Measurements from ENCODE around the gene PLAC8L1.
A peak's percentile ranks its signal among the peaks of the same experiment; 100 is the strongest.

The PLAC8L1 gene

DNA sequence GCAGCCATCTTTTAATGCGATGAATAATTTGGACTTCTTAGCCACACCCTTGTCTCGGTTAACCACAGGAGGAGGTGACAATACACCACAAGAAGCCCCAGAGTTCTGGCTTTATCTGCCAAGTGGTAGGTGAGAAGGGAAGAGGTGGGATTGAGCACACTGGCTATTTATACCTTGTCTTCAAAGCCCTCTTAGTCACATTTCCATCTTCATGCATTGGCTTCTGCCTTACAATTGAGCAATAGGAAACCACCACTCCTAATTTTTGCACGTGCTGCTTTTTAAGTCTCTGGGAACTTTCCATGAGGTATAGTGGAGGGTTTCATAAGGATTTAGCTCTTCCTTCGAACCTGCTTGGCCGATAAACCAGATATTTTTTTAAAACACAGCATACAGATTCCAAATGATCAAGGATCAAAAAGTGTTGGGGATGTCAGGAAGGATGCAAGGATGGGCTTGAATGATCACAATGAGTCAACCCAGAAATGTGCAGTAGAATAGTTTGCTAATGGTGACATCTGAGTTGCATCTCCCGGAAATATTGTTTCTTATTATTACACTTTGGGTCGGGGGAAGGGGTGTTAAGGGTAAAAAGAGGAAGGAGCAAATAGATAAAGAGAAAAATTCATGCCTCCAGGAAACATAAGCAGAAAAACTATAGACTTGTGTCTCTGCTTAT lies 25.5 kb downstream of the PLAC8L1 start:
- no peak for DNase-seq (ENCODE audit: low spot score)

DNA sequence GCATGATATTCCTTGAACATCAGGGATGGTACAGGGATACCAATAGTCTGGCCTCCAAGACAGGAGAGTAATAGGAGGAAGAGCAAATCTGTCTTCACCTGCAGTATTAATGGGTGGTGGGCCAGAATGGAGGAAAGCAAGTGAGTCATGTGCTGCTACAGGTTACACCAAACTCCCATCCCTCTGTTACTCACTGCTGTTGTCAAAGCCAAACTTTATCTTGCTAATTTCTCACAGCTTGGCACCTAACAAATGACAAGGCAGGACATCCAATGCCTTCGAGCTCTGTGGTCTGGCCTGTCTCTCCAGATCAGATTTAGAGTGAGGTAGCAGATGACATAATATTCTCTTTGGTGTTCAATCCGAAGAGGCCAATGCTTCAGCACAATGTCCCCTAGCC lies 26.8 kb downstream of the PLAC8L1 start:
- DNase-seq (ENCODE audit: low spot score), result no peak

DNA sequence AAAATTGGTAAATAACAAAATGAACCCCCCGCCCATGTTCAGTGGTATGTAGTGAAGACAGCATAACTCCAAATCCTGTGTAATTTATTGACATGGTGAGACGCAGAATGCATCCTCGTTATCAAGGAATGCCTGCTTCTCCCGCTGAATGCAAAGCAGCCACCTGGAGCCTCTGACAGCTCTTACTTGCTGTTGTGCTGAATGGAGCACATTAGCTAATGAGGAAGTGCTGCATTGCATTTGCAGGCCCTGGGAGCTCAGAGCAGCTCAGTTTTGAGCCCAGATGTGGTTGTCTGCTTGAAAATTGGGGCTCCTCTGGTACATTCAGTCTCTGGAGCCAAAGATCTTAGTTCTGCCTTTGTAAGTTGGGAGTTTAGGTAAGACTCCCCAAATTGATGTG lies 28.9 kb downstream of the PLAC8L1 start:
- DNase-seq (ENCODE audit: low spot score), result no peak

DNA sequence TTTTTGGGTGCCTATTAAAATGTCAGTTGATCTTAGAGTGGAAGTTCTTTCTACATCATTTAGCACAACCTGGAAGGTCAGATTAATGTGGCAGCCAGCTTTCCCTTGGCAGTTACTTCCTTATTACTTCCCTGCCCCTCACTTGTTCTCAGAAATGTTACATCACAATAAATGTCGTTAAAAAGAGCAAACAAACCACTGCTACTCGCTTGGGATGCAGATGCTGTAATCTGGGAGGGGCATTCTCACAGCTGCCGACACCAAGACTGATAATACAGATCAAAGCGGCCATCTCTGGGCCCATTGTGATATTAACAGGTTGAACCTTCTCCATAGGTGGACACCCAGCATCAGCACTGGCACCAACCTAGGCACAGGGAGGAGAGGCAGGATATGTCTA lies 29.3 kb downstream of the PLAC8L1 start:
- no peak for DNase-seq (ENCODE audit: low spot score)

DNA sequence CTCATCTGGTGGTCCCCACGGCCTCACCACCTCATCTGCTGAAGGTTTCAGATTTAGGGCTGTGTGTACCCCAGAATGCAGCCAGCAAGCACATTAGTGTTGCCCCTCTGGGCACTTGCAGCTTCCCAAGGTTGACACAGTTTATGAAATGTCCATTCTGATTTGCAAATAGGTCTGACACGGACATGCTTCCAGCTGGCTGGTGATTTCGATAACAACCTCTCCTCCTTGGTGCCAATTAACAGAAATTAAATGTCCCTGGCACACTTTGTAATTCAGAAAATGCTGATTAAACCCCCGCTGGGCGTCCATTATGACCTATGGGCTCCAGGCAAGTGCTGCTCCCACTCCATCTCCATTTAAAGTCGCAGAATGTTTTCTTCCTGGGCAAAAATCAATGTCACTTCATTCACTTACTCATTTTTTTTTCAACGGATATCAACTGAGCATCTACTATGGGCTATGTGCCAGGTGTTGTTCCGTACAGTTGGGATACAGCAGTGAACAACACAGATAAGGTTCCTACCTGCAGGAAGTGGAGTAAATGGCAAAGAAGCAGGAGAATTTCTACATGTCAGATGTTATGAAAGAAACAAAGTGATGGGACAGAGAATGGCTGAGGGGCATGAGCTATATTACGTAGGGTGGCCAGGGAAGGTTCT lies 32.0 kb downstream of the PLAC8L1 start:
- DNase-seq (ENCODE audit: low spot score), result no peak

DNA sequence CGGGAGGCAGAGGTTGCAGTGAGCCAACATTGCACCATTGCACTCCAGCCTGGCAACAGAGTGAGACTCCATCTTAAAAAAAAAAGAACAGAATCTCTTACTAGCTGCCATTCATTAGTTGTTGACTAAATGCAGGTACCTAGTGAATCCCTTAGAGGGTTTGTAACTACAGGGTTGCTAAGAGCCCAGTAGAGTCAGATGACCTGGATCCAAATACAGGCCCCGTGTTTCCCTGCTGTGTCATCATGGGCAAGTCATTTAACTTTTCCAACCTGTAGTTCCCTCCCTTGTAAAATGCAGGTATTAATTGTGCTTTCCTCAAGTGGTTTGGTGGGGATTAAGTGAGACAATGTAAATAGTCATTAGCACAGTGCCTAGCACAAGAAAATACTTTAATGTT lies 32.8 kb downstream of the PLAC8L1 start:
- DNase-seq (ENCODE audit: low spot score), result no peak

DNA sequence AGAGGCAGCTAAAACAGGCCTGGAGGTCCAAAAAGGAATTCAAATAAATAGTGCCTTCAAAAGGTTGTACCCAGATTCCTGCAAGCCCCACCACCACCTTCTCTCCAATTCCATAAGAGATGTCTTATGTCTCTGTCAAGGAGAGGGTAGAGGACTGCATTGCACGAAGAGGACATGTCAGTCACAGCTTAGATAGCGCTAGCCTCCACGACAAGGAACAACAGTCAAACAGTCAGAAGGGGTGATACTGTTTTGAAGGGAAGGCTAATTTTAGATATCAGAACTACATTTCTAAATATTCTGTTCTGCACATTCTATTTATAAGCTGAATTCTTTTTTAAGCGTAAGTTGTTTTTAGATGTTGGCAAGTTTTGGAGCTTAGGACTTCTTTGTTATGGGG lies 34.2 kb downstream of the PLAC8L1 start:
- DNase-seq (ENCODE audit: low spot score), result no peak

DNA sequence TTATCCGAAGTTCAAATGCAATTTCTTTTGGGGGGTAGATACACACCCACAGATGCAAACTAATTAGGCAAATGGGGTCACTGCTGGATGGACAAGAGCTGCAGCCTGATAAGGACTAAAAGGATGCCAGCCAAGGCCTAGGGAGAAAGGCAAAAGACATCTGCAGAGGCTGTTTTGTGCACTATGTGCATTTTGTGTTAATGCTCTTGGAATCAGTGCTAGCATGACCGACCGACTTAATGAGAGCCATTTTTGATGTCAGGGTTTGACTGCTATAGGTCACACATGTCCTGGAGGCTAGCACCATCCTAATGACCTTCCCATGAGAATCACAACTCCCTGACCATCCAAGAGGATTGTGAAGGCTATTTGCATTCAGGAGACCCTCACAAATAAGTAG lies 34.6 kb downstream of the PLAC8L1 start:
- no peak for DNase-seq (ENCODE audit: low spot score)

DNA sequence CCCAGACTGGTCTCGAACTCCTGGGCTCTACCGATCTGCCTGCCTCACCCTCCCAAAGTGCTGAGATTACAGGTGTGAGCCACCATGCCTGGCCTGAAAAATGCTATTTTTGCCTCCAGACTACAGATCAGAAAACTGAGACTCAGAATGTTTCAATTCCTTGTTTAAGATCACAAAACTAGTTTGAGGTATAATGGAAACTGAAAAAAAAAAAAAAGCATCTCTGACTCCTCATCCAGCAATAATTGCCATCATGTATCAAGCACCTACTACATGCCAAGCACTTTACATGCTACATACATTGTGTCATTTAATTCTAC lies 35.6 kb downstream of the PLAC8L1 start:
- no peak for DNase-seq (ENCODE audit: low spot score)

DNA sequence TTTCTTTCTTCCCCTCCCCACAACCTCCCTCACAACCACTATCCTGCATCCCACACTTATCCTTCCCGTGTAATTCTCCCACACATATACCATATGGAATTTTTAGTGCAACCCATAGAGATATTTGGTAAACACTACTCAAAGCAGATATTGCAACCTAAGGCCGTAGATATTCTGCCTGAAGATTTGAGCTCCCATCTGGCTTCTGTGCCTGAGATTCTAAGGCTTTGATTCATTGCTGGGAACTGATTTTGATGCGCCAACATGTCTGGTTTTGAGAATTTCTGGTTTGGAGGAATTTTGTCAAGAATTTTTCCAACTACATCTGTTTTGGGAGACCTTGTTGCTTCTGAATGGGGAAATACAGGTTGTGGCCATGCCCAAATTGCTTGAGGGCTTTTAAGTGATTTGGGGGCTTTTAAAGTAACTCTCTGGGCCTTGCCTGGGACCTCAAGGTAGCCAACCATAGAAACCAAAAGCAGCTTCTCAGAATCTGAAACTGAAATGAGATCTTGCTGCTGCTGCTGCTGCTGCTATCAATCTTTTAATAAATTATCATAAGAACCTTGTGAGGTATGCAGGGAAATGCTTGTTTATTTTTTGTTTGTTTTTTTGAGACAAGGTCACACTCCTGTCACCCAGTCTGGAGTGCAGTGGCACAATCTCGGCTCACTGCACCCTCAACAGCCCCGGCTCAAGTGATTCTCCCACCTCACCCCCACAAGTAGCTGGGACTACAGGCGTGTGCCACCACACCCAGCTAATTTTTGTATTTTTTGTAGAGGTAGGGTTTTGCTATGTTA lies 36.2 kb downstream of the PLAC8L1 start:
- DNase-seq (ENCODE audit: low spot score), result no peak

DNA sequence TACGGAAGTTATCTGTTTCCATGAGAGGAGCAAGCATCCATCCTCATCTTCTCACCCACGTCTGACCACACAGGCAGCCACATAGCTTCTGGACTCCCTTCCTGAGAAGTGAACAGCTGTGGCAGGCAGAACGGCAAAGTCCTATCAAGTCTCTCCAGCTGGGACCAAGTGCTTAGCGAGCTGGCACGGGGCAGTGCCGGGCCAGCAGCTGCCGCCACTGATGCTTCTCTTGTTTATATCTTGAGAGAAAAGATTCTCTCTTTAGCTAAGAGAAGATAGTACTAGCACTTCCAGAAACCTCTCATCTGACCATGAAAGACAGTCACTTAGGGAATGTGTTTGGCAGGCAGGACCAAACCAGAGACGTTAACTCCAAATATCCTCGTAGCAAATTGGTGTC lies 37.2 kb downstream of the PLAC8L1 start:
- DNase-seq (ENCODE audit: low spot score), result no peak

DNA sequence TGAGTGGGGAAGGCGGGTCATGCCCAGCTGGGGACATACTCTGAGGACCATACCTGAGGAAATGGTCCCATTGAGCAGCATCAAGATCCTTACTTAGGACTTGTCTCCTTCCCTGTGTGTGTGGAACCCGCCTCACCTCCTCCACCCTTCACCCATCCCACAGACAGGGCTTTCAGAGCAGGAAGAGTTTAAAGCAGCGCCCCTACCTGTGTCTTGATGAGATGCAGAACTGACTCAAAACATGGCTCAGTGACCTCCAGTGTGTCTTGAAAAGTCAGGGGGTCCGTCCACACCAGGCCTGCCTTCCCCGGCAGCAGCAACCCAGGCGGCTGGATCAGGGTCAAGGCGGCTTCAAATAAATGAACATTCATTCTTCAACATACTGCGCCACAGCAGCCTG lies 38.4 kb downstream of the PLAC8L1 start:
- DNase-seq (ENCODE audit: low spot score), result no peak

DNA sequence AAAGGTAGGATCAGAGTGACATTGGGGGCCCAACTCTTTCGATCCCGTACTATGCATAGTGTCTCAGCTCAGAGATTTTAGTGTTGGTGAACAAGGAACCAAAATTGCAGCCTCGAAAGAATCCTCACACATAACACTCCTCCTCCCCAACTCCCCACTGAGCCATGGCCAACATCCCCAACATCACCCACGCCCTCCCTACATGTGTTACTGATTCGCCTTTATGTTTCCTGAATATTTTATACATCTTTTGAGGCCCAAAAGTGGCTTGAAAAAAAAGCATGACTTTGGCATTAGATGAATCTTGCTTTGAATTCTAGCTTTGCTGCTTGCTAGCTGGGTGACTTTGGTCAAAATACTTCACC lies 45.2 kb downstream of the PLAC8L1 start:
- DNase-seq (ENCODE audit: low spot score), result no peak

DNA sequence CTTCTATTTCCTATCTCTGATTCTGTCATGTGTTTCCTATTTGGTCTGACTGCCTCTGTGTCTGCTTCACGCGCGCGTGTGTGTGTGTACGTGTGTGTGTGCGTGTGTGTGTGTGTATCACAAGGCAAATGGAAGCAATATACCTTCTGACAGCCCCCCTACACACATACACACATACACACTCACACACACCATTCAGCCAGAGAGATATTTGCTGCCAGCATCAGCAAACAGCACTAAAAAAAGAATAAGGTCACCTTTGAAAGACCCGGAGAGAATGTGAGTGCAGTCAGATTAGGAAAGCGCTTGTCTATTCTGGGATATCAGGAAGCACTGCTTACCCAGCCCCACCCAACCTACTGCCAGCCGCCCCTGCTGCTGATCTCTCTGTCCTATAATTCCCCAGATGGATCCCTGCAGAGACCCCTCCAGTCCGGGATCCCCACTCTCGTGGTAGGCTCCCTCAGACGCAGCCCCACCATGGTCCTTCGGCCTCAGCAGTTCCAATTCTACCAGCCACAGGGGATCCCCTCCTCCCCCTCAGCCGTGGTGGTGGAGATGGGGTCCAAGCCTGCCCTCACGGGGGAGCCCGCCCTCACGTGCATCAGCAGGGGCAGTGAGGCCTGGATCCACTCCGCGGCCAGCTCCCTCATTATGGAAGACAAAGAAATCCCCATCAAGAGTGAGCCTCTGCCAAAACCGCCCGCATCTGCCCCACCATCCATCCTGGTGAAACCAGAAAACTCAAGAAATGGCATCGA lies 45.7 kb downstream of the PLAC8L1 start:
- DNase-seq (ENCODE audit: low spot score), result no peak

DNA sequence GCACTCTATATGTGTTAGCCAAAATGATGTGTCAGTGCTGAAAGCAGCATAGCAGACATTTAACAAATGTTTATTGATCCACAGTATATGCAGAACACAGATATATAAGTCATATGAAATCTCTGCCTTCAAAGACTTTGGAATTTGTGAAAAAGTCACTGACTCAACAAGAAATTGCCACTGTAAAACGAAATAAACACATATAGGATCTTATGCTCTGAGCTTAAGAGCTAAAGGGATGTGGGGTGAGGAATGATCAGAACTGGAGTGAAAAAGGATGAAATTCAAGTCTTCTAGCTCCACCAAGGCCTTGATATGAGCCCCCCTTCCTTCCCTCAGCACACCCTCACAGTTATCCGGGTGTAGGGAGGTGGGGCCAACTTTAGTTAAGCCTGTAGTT lies 49.9 kb downstream of the PLAC8L1 start:
- no peak for DNase-seq (ENCODE audit: low spot score)

DNA sequence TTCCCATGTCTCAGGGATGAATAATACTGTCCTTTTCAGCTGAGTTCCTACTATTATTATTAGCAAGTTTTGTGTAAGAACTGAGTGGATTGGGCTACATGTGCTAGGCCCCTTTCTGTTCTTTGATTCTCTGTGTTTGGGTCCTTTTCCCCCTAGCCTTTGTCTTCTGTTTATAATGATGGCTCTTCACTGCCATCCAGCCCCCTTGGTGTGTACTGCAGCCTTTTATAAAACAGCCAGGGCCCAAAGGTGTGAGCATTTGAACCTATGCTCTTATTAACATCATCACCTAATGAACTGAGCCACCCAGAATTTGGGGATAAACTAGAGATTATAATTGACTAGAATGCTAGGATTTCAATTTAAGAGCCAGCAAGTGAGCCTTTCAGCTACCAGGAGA lies 52.6 kb downstream of the PLAC8L1 start:
- peak; percentile 37 for DNase-seq (ENCODE audit: low spot score)

DNA sequence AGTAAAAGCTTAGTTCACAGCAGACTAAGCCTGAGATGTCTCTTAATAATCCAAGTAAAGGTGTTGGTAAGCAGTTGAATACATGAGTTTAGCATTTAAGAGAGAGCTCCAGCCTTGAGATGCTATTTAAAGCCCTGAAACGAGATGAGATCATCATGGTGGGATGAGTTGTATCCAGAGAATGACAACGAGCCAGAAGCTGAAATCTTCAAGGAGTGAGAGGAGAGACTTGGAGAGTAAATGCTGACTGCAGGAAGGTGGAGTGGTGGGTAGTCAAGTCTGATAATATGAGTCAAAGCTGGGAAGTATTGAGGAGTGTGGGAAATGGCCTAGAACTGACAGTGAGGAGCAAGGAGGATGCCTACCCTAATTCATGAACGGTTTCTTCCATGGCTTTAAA lies 53.7 kb downstream of the PLAC8L1 start:
- no peak for DNase-seq (ENCODE audit: low spot score)

DNA sequence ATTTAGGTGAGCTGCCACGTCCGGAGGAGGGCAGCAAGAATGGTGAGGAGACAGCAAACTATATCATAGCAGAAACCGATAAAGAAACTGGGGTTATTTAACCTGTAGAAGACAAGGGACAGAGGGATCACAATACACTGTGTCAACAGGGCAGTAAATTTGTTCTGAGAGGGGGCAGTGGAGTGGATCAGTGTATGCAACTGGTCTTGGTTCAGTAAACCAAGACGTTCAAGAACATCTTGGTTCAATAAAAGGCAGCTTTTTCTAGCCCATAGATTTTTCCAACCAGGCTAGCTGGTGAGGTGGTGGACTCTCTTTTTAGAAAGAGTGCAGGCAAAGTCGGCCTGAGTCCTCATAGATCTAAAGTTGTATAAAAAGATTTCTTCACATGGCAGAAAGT lies 55.3 kb downstream of the PLAC8L1 start:
- DNase-seq (ENCODE audit: low spot score), result no peak

DNA sequence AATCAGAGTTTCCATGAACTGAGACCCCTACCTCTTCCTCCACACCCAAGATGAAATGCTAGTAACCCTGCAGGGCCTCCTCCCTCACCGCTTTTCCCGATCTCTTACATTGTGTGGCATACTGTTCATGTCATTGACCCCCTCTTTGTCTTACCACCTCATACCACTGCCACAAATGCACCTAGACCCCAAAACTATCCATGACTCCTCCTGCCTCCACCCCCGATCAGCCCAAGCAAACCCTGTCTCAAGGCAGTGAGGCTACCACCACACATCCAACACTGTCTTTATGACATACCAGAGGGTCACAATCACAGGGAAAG lies 55.7 kb downstream of the PLAC8L1 start:
- no peak for DNase-seq (ENCODE audit: low spot score)

DNA sequence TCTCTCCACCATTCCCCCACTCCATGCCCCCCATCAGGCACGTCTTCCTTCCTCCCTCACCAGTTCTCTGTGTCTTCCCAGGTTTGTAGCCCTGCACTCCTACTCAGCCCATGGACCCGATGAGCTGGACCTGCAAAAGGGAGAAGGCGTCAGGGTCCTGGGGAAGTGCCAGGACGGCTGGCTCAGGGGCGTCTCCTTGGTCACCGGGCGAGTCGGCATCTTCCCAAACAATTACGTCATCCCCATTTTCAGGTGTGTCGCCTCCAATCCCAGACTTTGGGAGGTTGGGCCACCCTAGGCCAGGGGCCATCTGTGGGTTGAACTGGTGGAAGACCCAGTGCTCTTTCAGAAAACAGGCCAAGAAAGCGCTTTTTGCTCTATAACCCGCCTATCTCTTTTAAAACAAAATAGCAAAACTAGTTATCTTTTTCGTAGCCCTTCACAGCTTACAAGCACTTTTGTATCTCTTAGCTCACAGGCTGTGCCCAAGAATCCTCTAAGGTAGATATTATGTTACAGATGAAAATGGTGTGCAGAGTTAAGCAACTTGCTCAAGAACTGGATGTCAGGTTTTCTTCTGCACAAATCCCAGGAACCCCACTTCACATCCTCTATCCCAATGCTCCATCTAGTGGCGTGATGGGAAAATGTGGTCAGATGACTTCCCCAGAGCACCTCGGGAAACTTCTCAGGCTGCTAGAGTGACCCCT lies 56.2 kb downstream of the PLAC8L1 start:
- peak; percentile 75 for DNase-seq (ENCODE audit: low spot score)

DNA sequence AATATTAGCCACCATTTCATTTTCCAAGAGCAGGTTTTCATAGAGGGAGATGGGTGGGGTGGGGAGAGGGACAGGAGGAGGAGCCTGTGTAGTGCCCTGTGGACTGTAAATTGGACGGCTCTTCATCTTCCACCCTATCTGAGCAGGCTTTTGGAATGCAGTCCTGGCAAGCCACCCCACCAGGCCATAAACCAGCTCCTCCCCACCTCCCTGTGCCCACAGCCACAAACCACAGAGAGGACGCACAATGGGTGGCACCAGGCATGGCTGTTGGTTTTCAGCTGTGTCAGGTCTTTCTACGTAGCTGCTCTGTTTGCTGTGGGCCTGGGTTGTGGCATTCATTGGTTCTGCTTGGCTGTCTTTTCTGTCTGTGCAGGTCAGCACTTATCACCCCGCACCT lies 58.0 kb downstream of the PLAC8L1 start:
- DNase-seq (ENCODE audit: low spot score), result peak; percentile 42

DNA sequence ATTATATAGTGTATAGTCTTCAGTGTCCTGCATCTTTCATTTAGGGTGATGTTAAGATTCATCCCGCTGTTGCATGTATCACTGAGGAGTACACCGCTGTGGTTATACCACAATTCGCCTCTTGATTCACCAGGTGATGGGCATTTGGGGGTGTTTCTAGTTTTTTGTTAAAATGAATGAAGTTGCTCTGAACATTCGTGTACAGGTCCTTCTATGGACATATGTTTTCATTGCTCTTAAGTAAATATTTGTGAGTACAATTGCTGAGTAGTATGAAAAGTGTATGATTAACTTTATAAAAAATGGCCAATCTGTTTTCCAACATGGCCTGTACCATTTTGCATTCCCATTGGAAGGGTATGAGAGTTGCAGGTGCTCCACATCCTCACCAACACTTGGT lies 61.7 kb downstream of the PLAC8L1 start:
- no peak for DNase-seq (ENCODE audit: low spot score)

All from D341Med (cell line).